Brain microvascular endothelial cell (primary cell): ENCODE results near the gene CRABP2.
A peak's percentile ranks its signal among the peaks of the same experiment; 100 is the strongest.

Source experiments
- DNase-seq: peaks from one replicate; pipeline ENCODE4 v3.0.0-alpha.2; 2020
- H3K27ac ChIP-seq: fragments of 250-450 bp; sonication (Bioruptor Pico); 2 replicates; pipeline ENCODE4 v1.5.1; 2020; ENCODE audit warnings: mild to moderate bottlenecking, moderate library complexity
- H3K27me3 ChIP-seq: fragments of 250-450 bp; sonication (Bioruptor Pico); replicated peaks from 2 replicates; pipeline ENCODE4 v1.5.1; 2020; ENCODE audit warnings: mild to moderate bottlenecking
- H3K36me3 ChIP-seq: fragments of 250-450 bp; sonication (Bioruptor Pico); replicated peaks from 2 replicates; pipeline ENCODE4 v1.5.1; 2020; ENCODE audit warnings: mild to moderate bottlenecking
- H3K4me3 ChIP-seq: 2 replicates; pipeline ENCODE4 v1.5.1; 2011; ENCODE audit warnings: low read depth, mild to moderate bottlenecking, control low read depth, low read length, moderate library complexity
- in situ Hi-C: cut with HindIII; loops from 2 replicates; pipeline ENCODE4 v1.10.0; 2017; ENCODE audit warnings: low sequenced_read_pairs, low pct_ligation_motif_present
- TF ChIP-seq, protein P1 (sequence below): IDR thresholded peaks from 2 replicates; pipeline ENCODE4 v1.5.1; 2011; ENCODE audit warnings: low read depth, mild to moderate bottlenecking, moderate library complexity, low read length, control low read depth, inconsistent platforms; ENCODE audit errors: missing control alignments

Gene CRABP2

DNA sequence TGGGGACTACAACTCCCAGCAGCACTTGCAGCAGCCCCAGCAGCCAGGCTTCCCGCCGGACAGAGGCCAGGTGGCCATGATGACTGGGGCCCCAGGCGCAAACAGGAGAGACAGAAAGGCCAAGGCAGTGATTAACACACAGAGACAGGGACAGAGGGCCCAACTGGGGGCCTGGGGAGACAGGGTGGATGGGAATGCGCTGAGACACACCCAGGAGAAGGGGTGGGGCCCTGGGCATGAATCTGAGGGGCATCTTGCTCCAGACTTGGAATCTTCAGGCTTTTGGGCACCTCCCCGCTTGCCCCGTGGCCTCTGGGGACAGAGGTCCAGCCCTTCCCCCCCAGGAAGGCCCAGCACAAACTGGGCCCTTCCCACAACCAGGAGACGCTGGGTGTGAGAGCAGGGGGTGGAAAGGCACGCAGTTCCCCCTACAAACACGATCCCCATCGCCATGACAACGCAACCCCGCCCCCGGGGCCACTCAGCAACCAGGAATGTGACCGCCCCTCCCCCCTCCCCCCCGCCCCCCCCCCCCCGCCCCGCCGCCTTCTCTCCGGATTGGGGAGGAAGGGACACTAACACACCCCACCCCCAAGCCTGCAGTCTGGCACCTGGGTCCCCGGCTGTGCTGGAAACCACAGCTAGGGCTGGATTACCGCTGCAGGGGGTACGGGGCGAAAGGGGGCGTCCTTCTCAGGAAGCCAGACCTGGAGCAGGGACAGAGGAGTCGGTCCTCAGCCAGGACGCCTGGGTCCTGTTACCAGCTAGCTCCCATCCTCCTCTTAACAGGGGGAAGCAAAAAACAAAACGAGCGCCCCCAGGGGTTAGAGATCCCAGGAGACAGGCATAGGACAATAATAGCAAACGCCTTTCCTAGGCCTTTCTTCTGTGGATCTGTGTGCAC is 41.6 kb upstream of the CRABP2 start:
- peak overlapping the region; percentile 99 for H3K27ac ChIP-seq
- peak overlapping the region; percentile 54 for H3K4me3 ChIP-seq
- in situ Hi-C loops = no loop called here
- H3K36me3 ChIP-seq = peaks cover 10% of the 10 kb centered on the region
- H3K27me3 ChIP-seq = no peaks in the 10 kb centered on the region
- TF ChIP-seq, protein P1, sequence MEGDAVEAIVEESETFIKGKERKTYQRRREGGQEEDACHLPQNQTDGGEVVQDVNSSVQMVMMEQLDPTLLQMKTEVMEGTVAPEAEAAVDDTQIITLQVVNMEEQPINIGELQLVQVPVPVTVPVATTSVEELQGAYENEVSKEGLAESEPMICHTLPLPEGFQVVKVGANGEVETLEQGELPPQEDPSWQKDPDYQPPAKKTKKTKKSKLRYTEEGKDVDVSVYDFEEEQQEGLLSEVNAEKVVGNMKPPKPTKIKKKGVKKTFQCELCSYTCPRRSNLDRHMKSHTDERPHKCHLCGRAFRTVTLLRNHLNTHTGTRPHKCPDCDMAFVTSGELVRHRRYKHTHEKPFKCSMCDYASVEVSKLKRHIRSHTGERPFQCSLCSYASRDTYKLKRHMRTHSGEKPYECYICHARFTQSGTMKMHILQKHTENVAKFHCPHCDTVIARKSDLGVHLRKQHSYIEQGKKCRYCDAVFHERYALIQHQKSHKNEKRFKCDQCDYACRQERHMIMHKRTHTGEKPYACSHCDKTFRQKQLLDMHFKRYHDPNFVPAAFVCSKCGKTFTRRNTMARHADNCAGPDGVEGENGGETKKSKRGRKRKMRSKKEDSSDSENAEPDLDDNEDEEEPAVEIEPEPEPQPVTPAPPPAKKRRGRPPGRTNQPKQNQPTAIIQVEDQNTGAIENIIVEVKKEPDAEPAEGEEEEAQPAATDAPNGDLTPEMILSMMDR = peak; percentile 48
- peak; percentile 95 for DNase-seq

DNA sequence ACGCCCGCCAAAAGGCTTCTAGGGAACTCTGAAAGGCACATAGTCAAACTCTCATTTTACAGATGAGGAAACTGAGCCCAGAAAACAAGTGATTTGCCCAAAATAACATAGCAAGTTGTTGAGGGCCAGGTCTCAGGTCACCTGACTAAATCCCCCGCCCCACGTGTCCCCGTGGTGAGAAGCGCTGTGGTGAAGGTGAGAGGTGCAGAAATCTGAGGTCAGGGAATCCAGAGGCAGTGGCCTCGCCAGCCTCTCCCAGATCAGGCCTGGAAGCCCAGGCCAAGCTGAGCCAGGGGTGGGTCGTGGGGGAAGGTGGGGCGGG is 41.0 kb upstream of the CRABP2 start:
- DNase-seq = no peak
- peak overlapping the region; percentile 24 for H3K4me3 ChIP-seq
- peaks cover 16% of the 10 kb centered on the region for H3K36me3 ChIP-seq
- H3K27me3 ChIP-seq = no peaks in the 10 kb centered on the region
- TF ChIP-seq, protein P1 = no peak
- peak overlapping the region; percentile 99 for H3K27ac ChIP-seq
- in situ Hi-C loops = no loop called here

DNA sequence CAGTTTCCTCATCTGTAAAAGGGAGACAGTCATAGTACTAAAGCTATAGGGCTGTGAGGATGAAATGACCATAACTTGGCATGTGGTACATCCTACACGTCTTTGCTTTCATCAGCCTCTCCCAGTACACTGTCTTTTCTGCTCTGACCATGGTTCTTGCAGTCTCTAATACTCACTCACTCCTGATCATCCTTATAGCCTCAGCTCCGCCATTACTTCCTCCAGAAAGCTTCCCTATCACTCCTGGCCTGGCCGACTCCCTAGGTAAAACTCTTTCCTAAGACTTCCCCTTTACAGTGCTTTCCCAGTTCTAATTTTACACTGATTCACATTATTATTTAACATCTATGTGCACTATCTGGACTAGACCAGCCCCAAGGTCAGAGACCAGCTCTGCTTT is 40.5 kb upstream of the CRABP2 start:
- in situ Hi-C loops = no loop called here
- Histone ChIP-seq H3K4me3 (no peak overlapping the region), H3K36me3 (peaks cover 17% of the 10 kb centered on the region), H3K27me3 (no peaks in the 10 kb centered on the region), H3K27ac (peak overlapping the region; percentile 99)
- DNase-seq = no peak
- TF ChIP-seq, protein P1 = no peak

DNA sequence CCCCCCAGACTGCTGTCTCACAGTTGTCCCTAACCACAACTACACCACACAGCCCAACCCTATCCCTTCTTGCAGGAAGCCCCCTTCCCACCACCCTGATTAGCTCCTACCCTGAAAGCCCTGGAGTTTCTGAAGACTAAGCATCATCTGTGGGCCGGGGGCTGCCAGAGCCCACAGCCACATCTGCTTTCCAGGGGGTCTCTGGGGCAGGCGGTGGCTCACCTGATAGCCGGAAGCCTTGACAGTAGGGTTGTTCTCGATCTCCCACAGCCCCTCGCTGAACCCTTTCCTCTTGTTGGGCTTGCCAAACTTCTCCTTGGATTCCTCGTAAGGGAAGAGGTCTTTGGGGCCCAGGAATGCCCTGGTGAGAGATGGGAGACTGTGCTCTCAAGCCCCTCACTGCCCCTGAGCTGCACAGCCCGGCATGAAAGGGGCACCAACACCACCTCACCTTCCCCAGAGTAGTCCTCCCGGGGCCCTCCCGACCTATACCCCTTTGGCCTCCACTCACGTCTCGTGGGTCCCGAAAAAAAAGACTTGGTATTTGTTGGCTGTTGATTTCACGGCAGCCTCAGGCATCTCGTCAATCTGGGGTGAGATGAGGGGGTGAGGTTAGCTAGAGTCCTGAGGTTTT is 39.5 kb upstream of the CRABP2 start:
- Histone ChIP-seq H3K4me3 (no peak overlapping the region), H3K36me3 (peaks cover 17% of the 10 kb centered on the region), H3K27ac (no peak overlapping the region)

DNA sequence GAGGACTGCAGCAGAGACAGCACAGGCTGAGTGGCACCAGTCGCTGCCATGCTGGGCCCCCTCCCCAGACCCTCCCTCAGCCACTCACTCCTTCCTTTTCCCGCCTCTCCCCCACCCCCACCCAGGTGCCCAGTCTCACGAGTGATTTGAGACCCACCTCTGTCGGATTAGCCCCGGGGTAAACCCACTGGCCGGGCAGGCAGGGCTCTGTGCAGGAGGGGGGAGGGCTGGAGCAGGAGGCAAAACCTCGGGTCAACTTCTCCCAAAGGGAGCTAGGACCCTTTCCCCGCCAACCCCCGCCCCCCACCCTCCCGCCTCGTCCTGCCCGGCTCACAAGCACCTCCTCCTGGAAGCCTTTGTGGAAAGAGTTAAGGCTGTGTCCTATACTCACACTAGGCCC is 39.0 kb upstream of the CRABP2 start:
- Histone ChIP-seq H3K4me3 (no peak overlapping the region), H3K36me3 (peaks cover 17% of the 10 kb centered on the region), H3K27me3 (no peaks in the 10 kb centered on the region), H3K27ac (no peak overlapping the region)
- in situ Hi-C loops = no loop called here
- TF ChIP-seq, protein P1 = no peak
- DNase-seq = no peak

More for the DNA sequence above, 39.5 kb upstream of the CRABP2 start:
- no peak for DNase-seq
- TF ChIP-seq, protein P1 = no peak
- no peaks in the 10 kb centered on the region for H3K27me3 ChIP-seq
- in situ Hi-C loops = no loop called here
